Measurements from ENCODE around the gene MAP3K14. TPM values are rescaled to one million over a fixed set of nuclear protein-coding genes. Genes with fewer than 3 reads are reported as not detected.

MAP3K14 gene
- total RNA-seq, 1 experiment from 2014 or later: 3.0 TPM

GRCh38 chr17:45276031-45276430 is 40.8 kb downstream of the MAP3K14 start:
- intact Hi-C loops (cut with micrococcal nuclease; ENCODE audit: unreplicated experiment): loop anchor here (5.0 kb wide), 1 partner anchor 111 kb away; no protein-coding TSS in a partner anchor
- TF ChIP-seq CTCF (conservative IDR thresholded peaks at IDR 0.05; ENCODE audit: low read depth, low read length) (no peak), EZH2 (IDR thresholded peaks at IDR 0.05; ENCODE audit: borderline replicate concordance, low read depth, low read length, poor library complexity, severe bottlenecking) (no peak)
- ChIA-PET CTCF (no interaction called here), POLR2A (ENCODE audit: low non-redundant PET) (interaction anchor here (0.7 kb wide), 1 partner anchor 236 kb away, joined by 7 read pairs; no protein-coding TSS in a partner anchor)
- H3K27ac ChIP-seq (ENCODE audit: low read depth, low read length, poor library complexity, severe bottlenecking): no peak overlapping the region
- H3K36me3 ChIP-seq (ENCODE audit: insufficient read depth, low read length, poor library complexity, severe bottlenecking): no peaks in the 10 kb centered on the region
- peaks cover 4% of the 10 kb centered on the region for H3K4me1 ChIP-seq (ENCODE audit: insufficient read depth, low read length, poor library complexity, severe bottlenecking)
- BruUV-seq (replicated peaks): no TSS peak
- DNase-seq (ENCODE audit: low spot score): no peak
- H3K27me3 ChIP-seq (replicated peaks; ENCODE audit: insufficient read depth, low read depth, low read length, poor library complexity): no peaks in the 10 kb centered on the region
- H3K9me3 ChIP-seq (ENCODE audit: low read depth, low read length, poor library complexity, severe bottlenecking): no peaks in the 10 kb centered on the region
- H3K4me3 ChIP-seq (ENCODE audit: low read depth, low read length, poor library complexity, severe bottlenecking): no peak overlapping the region

GRCh38 chr17:45274033-45274432 is 42.8 kb downstream of the MAP3K14 start:
- Histone ChIP-seq H3K9me3 (ENCODE audit: low read depth, low read length, poor library complexity, severe bottlenecking) (no peaks in the 10 kb centered on the region), H3K4me3 (ENCODE audit: low read depth, low read length, poor library complexity, severe bottlenecking) (no peak overlapping the region), H3K27ac (ENCODE audit: low read depth, low read length, poor library complexity, severe bottlenecking) (no peak overlapping the region), H3K36me3 (ENCODE audit: insufficient read depth, low read length, poor library complexity, severe bottlenecking) (no peaks in the 10 kb centered on the region), H3K27me3 (replicated peaks; ENCODE audit: insufficient read depth, low read depth, low read length, poor library complexity) (no peaks in the 10 kb centered on the region), H3K4me1 (ENCODE audit: insufficient read depth, low read length, poor library complexity, severe bottlenecking) (peaks cover 4% of the 10 kb centered on the region)
- intact Hi-C loops (cut with micrococcal nuclease; ENCODE audit: unreplicated experiment): no loop called here
- ChIA-PET POLR2A (ENCODE audit: low non-redundant PET) (no interaction called here), CTCF (no interaction called here)
- BruUV-seq (replicated peaks): no TSS peak
- DNase-seq (ENCODE audit: low spot score): no peak
- TF ChIP-seq EZH2 (IDR thresholded peaks at IDR 0.05; ENCODE audit: borderline replicate concordance, low read depth, low read length, poor library complexity, severe bottlenecking): no peak
- TF ChIP-seq CTCF (conservative IDR thresholded peaks at IDR 0.05; ENCODE audit: low read depth, low read length): no peak

DNA sequence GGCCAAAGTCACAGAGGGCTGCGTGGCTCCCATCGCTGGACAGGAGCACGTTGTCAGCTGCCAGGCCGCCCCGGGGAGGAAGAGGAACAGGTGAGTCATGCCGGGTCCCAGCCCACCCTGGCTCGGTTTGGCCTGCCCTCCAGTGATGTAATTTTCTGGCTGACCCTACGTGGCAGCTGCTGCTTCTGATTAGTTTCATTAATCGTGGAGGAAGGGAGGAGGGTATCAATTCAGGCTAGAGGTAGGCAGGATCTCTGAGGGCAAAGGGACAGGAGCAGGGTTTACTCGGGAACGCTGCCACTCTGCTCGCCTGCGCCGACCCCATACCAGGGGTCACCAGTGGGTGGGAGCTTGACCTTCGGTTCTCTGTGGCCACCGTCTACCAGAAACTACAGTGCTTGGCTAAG is 43.3 kb downstream of the MAP3K14 start:
- POLR2A ChIA-PET (ENCODE audit: low non-redundant PET): no interaction called here
- H3K4me3 ChIP-seq (ENCODE audit: low read depth, low read length, poor library complexity, severe bottlenecking): no peak overlapping the region
- peaks cover 4% of the 10 kb centered on the region for H3K4me1 ChIP-seq (ENCODE audit: insufficient read depth, low read length, poor library complexity, severe bottlenecking)
- TF ChIP-seq CTCF (conservative IDR thresholded peaks at IDR 0.05; ENCODE audit: low read depth, low read length) (no peak), EZH2 (IDR thresholded peaks at IDR 0.05; ENCODE audit: borderline replicate concordance, low read depth, low read length, poor library complexity, severe bottlenecking) (no peak)
- no peak overlapping the region for H3K27ac ChIP-seq (ENCODE audit: low read depth, low read length, poor library complexity, severe bottlenecking)
- intact Hi-C loops (cut with micrococcal nuclease; ENCODE audit: unreplicated experiment): no loop called here
- CTCF ChIA-PET: no interaction called here
- H3K36me3 ChIP-seq (ENCODE audit: insufficient read depth, low read length, poor library complexity, severe bottlenecking): no peaks in the 10 kb centered on the region
- no TSS peak for BruUV-seq (replicated peaks)
- H3K9me3 ChIP-seq (ENCODE audit: low read depth, low read length, poor library complexity, severe bottlenecking): no peaks in the 10 kb centered on the region
- H3K27me3 ChIP-seq (replicated peaks; ENCODE audit: insufficient read depth, low read depth, low read length, poor library complexity): no peaks in the 10 kb centered on the region
- no peak for DNase-seq (ENCODE audit: low spot score)

Measured in A673 (cell line).